Activated B cell treated with CpG ODN at 0.5 μM for 24 hours (primary cell): Measurements from ENCODE around the gene SDR42E2. TPM values are rescaled to one million over a fixed set of nuclear protein-coding genes. Genes with fewer than 3 reads are reported as not detected.
A peak's percentile ranks its signal among the peaks of the same experiment; 100 is the strongest.

ENCODE experiments used
- ATAC-seq: fragments of 200-7000 bp; cut with Tn5 transposase; one replicate; pipeline ENCODE4 v1.10.0; 2021; ENCODE audit warnings: low read depth, mild to moderate bottlenecking, moderate library complexity
- CTCF ChIA-PET: fragments of 350-600 bp; sonication (Branson Sonifier 250); formaldehyde crosslinking; loops from one replicate; lab custom pipeline; 2021; ENCODE audit warnings: antibody characterized with exemption; lab: Charles Lee
- POLR2A ChIA-PET: fragments of 350-600 bp; sonication (Branson Sonifier 250); formaldehyde crosslinking; loops from one replicate; lab custom pipeline; 2021; ENCODE audit warnings: antibody characterized with exemption; lab: Charles Lee
- DNase-seq: peaks from one replicate; pipeline ENCODE4 v3.0.0; 2022
- H3K27ac Mint-ChIP-seq: one replicate; pipeline ENCODE4 v1.8.0; 2020; ENCODE audit warnings: mixed read lengths
- H3K27me3 Mint-ChIP-seq: one replicate; pipeline ENCODE4 v1.8.0; 2021; ENCODE audit warnings: mixed read lengths
- H3K36me3 Mint-ChIP-seq: one replicate; pipeline ENCODE4 v1.8.0; 2021; ENCODE audit warnings: low read depth, mixed read lengths
- H3K4me1 Mint-ChIP-seq: one replicate; pipeline ENCODE4 v1.8.0; 2021; ENCODE audit warnings: mixed read lengths
- H3K4me3 Mint-ChIP-seq: one replicate; pipeline ENCODE4 v1.8.0; 2020; ENCODE audit warnings: mild to moderate bottlenecking, mixed read lengths
- H3K9me3 Mint-ChIP-seq: one replicate; pipeline ENCODE4 v1.8.0; 2020; ENCODE audit warnings: mixed read lengths
- intact Hi-C: fragments of 100-400 bp; cut with micrococcal nuclease; formaldehyde crosslinking; loops from one replicate; pipeline ENCODE4 v1.15.1; 2024
- total RNA-seq: library from RNA; stranded (reverse); gene quantifications from 2 replicates; pipeline ENCODE4 v1.2.3, GENCODE V29; 2022
- TF ChIP-seq, protein P1 (sequence below): fragments of 200-600 bp; IDR thresholded peaks from one replicate; pipeline ENCODE4 v1.8.0; 2022; ENCODE audit warnings: antibody characterized with exemption, mild to moderate bottlenecking

SDR42E2 gene
- total RNA-seq, 1 donor from 2014 or later = 0.18 TPM

DNA sequence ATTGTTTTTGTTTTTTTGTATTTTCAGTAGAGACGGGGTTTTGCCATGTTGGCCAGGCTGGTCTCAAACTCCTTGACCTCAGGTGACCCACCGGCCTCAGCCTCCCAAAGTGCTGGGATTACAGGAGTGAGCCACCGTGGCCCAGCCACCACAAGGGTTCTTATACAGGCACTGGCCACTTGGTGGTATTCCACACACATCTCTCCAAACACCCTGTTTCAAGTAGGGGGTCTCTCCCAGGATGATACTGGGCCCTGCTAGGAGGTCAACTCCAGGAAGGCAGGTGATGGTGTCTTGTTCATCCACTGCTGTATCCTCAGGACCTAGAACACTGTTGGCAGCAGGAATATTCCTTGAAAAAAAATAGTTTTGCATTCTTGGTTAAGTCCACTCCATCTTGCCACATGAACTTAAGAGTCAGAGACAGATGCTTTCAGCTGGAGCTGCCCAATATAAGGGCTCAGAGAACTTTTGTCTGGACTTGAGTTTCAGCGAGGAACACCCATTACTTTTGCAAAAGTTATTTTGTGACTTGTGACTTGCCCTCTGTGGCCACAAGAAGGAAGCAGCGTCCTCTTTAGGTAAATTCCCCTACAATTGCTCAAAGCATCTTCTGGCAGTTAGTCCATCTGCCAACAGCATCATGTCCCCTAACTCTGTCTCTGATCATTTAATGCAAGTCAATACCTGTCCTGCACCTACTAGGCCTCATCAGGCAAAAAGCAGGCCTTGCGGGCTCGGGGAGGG lies 36.4 kb downstream of the SDR42E2 start:
- intact Hi-C loops = loop anchor here (1.0 to 10.0 kb wide), 2 partner anchors 7 to 236 kb away; no protein-coding TSS in a partner anchor
- peaks cover 2% of the 10 kb centered on the region for H3K9me3 Mint-ChIP-seq
- ChIA-PET CTCF (interaction anchor here (1.4 to 1.9 kb wide), 3 partner anchors 98 to 102 kb away, joined by 4 to 6 read pairs (median 5); partner anchors contain the start of gene POLR3E), POLR2A (interaction anchor here (2.3 kb wide), 1 partner anchor 8 kb away, joined by 24 read pairs; no protein-coding TSS in a partner anchor)
- TF ChIP-seq, protein P1, sequence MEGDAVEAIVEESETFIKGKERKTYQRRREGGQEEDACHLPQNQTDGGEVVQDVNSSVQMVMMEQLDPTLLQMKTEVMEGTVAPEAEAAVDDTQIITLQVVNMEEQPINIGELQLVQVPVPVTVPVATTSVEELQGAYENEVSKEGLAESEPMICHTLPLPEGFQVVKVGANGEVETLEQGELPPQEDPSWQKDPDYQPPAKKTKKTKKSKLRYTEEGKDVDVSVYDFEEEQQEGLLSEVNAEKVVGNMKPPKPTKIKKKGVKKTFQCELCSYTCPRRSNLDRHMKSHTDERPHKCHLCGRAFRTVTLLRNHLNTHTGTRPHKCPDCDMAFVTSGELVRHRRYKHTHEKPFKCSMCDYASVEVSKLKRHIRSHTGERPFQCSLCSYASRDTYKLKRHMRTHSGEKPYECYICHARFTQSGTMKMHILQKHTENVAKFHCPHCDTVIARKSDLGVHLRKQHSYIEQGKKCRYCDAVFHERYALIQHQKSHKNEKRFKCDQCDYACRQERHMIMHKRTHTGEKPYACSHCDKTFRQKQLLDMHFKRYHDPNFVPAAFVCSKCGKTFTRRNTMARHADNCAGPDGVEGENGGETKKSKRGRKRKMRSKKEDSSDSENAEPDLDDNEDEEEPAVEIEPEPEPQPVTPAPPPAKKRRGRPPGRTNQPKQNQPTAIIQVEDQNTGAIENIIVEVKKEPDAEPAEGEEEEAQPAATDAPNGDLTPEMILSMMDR = no peak
- H3K4me3 Mint-ChIP-seq = no peak overlapping the region
- H3K27me3 Mint-ChIP-seq = peaks cover 2% of the 10 kb centered on the region
- peaks cover 3% of the 10 kb centered on the region for H3K36me3 Mint-ChIP-seq
- H3K27ac Mint-ChIP-seq = peak overlapping the region; percentile 82
- ATAC-seq = no peak
- no peak for DNase-seq
- H3K4me1 Mint-ChIP-seq = peaks cover 49% of the 10 kb centered on the region

DNA sequence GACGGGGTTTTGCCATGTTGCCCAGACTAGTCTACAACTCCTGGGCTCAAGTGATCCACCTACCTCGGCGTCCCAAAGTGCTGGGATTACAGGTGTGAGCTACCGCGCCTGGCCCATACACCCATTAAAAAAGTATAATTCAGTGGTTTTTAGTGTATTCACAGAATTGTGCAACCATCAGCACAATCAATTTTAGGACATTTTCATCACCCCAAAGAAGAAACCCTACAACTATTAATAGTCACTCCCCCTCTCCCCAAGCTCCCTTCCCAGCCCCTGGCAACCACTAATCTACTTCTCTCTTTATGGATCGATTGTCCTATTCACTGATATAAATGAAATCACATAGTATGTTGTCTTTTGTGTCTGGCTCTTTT lies 39.9 kb downstream of the SDR42E2 start:
- DNase-seq (no peak), ATAC-seq (no peak)
- no peak overlapping the region for H3K27ac Mint-ChIP-seq
- H3K36me3 Mint-ChIP-seq = peaks cover 2% of the 10 kb centered on the region
- H3K27me3 Mint-ChIP-seq = no peaks in the 10 kb centered on the region
- ChIA-PET POLR2A (no interaction called here), CTCF (interaction anchor here (1.3 kb wide), 1 partner anchor 98 kb away, joined by 4 read pairs; no protein-coding TSS in a partner anchor)
- intact Hi-C loops = no loop called here
- no peaks in the 10 kb centered on the region for H3K9me3 Mint-ChIP-seq
- H3K4me1 Mint-ChIP-seq = peaks cover 33% of the 10 kb centered on the region
- TF ChIP-seq, protein P1 = no peak
- no peak overlapping the region for H3K4me3 Mint-ChIP-seq

DNA sequence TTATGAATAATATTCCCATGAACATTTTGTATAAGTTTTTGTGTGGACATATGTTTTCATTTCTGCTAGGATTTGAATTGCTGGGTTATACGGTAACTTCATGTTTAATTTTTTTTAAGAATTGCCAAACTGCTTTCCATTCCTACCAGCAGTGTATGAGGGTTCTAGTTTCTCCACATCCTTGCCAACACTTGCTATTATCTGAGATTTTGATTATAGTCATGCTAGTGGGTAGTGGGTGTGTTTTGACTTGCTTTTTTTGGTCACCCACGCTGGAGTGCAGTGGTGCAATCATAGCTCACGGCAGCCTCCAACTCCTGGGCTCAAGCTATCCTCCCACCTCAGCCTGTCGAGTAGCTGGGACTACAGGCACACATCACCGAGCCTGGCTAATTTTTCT lies 40.8 kb downstream of the SDR42E2 start:
- DNase-seq = no peak

DNA sequence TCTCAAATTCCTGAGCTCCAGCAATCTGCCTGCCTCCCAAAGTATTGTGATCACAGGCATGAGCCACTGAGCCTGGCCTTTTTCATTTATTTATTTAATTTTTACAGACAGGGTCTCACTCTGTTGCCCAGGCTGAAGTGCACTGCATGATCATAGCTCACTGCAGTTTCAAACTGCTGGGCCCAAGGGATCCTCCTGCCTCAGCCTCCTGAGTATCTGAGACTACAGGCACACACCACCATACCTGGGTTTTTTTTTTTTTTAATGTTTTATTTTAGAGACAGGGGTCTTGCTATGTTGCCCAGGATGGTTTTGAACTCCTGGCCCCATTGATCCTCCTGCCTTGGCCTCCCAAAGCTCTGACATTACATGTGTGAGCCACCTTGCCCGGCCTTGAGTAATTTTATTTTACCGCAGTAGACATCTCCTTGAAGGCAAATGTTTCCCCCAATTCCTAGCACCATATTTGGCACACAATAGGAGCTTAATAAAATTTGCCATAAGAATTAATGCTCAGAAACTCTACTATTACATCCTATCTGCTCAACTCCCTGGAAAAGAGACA lies 41.9 kb downstream of the SDR42E2 start:
- no peak overlapping the region for H3K27ac Mint-ChIP-seq
- H3K4me3 Mint-ChIP-seq = no peak overlapping the region
- no peaks in the 10 kb centered on the region for H3K9me3 Mint-ChIP-seq
- H3K27me3 Mint-ChIP-seq = no peaks in the 10 kb centered on the region
- POLR2A ChIA-PET = interaction anchor here (0.6 to 7.1 kb wide), 3 partner anchors 12 to 60 kb away, joined by 3 to 154 read pairs (median 4); no protein-coding TSS in a partner anchor
- no peak for DNase-seq
- ATAC-seq = no peak
- TF ChIP-seq, protein P1 = no peak
- peaks cover 31% of the 10 kb centered on the region for H3K4me1 Mint-ChIP-seq
- CTCF ChIA-PET = interaction anchor here (1.8 to 2.4 kb wide), 2 partner anchors 12 to 37 kb away, joined by 4 to 8 read pairs; no protein-coding TSS in a partner anchor
- H3K36me3 Mint-ChIP-seq = peaks cover 2% of the 10 kb centered on the region
- intact Hi-C loops = no loop called here

More for the DNA sequence above, 40.8 kb downstream of the SDR42E2 start:
- Mint-ChIP-seq H3K4me1 (peaks cover 39% of the 10 kb centered on the region), H3K27ac (no peak overlapping the region), H3K27me3 (no peaks in the 10 kb centered on the region), H3K4me3 (no peak overlapping the region), H3K9me3 (no peaks in the 10 kb centered on the region), H3K36me3 (peaks cover 2% of the 10 kb centered on the region)
- ChIA-PET CTCF (interaction anchor here (1.8 kb wide), 1 partner anchor 11 kb away, joined by 4 read pairs; no protein-coding TSS in a partner anchor), POLR2A (interaction anchor here (7.1 kb wide), 1 partner anchor 11 kb away, joined by 154 read pairs; no protein-coding TSS in a partner anchor)
- ATAC-seq = no peak
- intact Hi-C loops = no loop called here
- TF ChIP-seq, protein P1 = no peak
